Measurements from ENCODE around the gene MRFAP1.

MRFAP1 gene

DNA sequence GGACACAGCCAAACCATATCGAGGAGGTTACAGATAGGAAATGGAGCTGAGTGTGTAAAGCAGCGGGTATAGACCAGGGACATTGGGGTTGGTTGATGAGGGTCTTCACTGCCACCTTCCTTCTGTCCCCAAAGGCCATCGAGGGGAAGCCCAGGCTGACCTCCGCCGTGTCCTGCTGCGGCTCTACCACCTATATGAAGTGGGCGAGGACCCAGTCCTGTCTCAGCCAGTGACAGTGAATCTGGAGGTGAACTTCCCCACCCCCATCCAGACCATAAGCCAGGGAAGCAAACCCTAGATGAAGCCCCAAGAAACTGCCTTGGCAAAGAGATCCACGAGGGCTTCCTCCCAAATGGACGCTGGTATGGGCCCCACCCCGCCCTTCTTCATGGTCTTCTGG lies 23.2 kb upstream of the MRFAP1 start:
- DNase-seq (ENCODE audit: low read depth), result no peak
- H3K4me3 ChIP-seq (ENCODE audit: low read depth, low read length), result no peak overlapping the region
- no peak for TF ChIP-seq CTCF (IDR thresholded peaks at IDR 0.05; ENCODE audit: insufficient read depth, low read depth, low read length, missing control alignments)

DNA sequence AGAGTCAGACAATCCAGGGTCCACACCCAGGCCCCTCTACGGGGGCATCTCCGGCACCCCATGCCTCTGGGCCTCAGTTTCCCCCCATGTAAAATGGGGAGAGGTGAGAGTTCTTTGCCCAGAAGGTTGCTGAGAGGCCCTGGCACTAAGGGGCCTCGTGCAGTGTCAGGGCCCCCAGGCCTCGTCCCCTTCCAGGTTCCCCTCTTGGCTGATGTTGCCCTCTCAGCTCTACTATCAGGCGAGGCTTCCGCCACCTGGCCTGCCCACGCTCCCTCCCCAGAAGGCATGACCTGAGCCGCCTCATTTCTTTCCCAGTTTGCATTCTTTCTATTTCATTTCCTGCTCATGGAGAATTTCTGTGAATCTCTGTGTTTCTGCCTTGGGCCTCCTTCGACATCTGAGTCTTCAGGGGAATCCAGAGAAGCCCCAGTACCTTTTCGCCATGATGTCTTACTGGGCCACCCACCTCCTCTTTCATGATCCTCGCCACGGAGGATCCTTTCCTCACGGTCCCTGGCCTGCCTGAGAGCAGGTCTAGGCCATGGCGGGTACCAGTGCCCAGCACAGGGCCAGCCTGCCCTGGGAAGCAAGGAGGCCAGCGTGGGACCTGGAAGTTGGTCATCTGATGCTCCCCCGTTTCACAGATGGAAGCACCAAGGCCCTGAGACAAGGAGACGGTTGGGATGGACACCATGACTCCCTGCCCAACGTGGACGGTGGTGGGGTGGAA lies 21.9 kb upstream of the MRFAP1 start:
- no peak overlapping the region for H3K4me3 ChIP-seq (ENCODE audit: low read depth, low read length)
- no peak for TF ChIP-seq CTCF (IDR thresholded peaks at IDR 0.05; ENCODE audit: insufficient read depth, low read depth, low read length, missing control alignments)
- no peak for DNase-seq (ENCODE audit: low read depth)

DNA sequence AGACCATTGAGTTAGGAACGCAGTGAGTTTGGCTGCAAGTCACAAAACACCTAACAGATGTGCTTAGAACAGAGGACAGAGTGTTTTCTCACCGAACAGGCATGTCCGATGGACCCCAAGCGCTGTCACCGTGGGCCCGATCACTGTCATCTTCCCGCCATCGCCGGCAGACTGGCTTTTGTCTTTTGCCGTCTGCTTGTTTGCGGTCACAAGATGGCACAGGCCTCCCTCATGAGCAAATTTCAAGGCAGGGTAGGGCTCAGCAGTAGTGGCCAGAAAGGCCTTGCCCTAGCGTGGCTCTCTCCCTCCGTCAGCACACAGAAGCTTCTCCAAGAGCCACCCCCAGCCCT lies 21.4 kb upstream of the MRFAP1 start:
- H3K4me3 ChIP-seq (ENCODE audit: low read depth, low read length), result no peak overlapping the region
- DNase-seq (ENCODE audit: low read depth), result no peak
- TF ChIP-seq CTCF (IDR thresholded peaks at IDR 0.05; ENCODE audit: insufficient read depth, low read depth, low read length, missing control alignments), result no peak

DNA sequence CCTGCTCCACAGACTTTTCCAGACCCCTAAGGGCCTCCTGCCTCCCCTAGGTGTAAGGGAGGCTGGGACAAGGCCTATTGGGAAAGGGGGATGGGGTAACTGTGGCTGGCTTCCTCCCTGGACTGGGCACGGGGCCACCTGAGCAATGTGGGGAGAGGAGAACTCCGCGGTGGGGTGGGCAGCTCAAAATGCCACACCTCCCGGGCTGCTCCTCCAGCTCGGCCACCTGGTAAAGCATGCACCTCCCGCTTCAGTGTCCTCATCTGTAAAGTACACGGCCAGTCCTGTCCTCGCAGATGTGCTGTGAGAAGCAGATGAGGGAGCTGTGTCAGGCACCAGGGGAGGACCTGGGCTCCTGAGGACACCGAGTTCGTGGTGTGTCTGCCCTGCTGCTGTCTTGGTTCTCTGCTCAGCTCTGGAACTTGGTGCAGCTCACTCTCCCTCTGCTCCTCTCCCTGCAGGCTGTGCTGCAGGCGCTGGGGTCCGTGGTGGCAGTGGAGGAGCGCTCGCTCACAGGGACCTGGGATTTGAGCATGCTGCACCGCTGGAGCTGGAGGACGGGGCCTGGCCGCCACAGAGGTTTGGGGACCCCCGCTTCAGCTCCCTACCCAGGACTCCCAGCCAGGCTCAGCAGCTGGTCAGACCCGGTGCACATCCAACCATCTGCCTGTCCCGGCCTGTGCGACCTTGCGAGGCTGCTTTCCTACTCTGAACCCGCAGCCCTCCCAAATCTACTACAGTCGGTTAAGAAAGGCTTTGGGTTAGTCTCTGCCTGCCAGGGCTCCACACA lies 20.8 kb upstream of the MRFAP1 start:
- H3K4me3 ChIP-seq (ENCODE audit: low read depth, low read length), result no peak overlapping the region
- no peak for DNase-seq (ENCODE audit: low read depth)
- no peak for TF ChIP-seq CTCF (IDR thresholded peaks at IDR 0.05; ENCODE audit: insufficient read depth, low read depth, low read length, missing control alignments)

DNA sequence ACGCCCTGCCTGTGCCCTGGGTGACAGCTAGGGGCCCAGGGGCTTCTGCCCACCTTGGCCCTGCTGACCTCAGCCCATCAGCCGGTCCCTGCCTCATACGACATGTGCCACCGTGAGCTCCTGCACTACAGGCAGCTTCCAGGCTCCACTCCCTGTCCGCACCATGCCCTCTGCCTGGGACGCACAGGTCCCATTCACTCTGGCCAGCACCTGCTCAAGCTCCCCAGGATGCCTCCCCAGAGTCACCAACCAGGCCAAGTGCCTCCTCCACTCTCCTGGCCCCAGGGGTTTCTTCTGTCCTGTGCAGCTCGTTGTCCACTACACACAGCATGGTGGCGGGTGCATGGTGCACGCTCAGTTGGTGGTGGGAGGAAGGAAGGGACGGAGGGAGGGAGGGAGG lies 20.2 kb upstream of the MRFAP1 start:
- no peak overlapping the region for H3K4me3 ChIP-seq (ENCODE audit: low read depth, low read length)
- DNase-seq (ENCODE audit: low read depth), result no peak
- TF ChIP-seq CTCF (IDR thresholded peaks at IDR 0.05; ENCODE audit: insufficient read depth, low read depth, low read length, missing control alignments), result no peak

DNA sequence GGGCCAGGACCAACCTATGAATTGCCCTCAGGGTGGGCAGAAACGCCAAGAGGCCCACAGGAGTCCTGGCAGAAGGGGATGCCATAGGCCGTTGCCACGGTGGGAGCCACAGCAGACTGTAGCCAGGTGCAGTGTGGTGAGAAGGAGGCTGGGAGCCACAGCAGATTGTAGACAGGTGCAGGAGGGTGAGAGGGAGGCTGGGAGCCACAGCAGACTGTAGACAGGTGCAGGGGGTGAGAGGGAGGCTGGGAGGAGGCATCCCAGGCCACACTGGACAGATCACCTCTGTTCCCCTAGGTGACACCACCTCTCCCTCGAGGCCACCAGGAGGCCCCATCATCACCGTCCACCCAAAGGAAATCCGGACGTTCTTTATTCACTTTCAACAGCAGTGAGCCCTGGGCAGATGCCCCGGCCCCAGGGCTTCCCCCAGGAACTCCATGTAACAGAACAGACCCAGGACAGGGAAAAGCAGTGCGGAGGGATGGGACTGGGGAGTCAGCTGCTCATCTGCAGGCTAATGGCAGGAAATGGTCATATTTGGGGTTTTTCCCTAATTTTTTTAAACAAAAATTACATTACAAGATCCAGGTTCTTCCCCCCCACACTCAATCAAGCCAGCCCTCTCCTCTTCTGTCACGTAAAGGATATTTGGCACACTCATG lies 19.5 kb upstream of the MRFAP1 start:
- no peak for TF ChIP-seq CTCF (IDR thresholded peaks at IDR 0.05; ENCODE audit: insufficient read depth, low read depth, low read length, missing control alignments)
- DNase-seq (ENCODE audit: low read depth), result no peak
- no peak overlapping the region for H3K4me3 ChIP-seq (ENCODE audit: low read depth, low read length)

All from GM12865 (cell line).